Activated CD4-positive, alpha-beta T cell treated with anti-CD3 and anti-CD28 coated beads, Interleukin-10, Interleukin-2, amounts not matched to agents 100 ng/mL and 50 ng/mL, durations not matched to agents 16 hours and 8 hours (primary cell): Measurements from ENCODE around the gene CHKB.
"Not testable (repeated sequence)": the region's sequence is repeated elsewhere in the genome, so short reads cannot be mapped to it uniquely, and the experiment has no call there.

Experiments
- DNase-seq: peaks from one replicate; pipeline ENCODE4 v3.0.0-alpha.2; 2020

CHKB gene

GRCh38 chr22:50546326-50547262 is 36.1 kb downstream of the CHKB start:
- DNase-seq, result no peak

- DNase-seq, result peak; percentile 68
Measured at GRCh38 chr22:50545522-50546325, 36.9 kb downstream of the CHKB start, which contains the start of gene KLHDC7B. KLHDC7B (plus strand) TSS chr22:50545899; CDS start chr22:50546244, 345 bp downstream.

GRCh38 chr22:50544746-50545253 is 37.8 kb downstream of the CHKB start:
- DNase-seq, result peak; percentile 68

GRCh38 chr22:50544078-50544745 is 38.4 kb downstream of the CHKB start:
- peak; percentile 93 for DNase-seq

GRCh38 chr22:50542416-50542927 is 40.2 kb downstream of the CHKB start:
- DNase-seq, result peak; percentile 90

GRCh38 chr22:50541667-50542026 is 41.0 kb downstream of the CHKB start:
- peak; percentile 93 for DNase-seq

- DNase-seq, result no peak
Measured at GRCh38 chr22:50540381-50540780, 42.3 kb downstream of the CHKB start.

- DNase-seq, result no peak
Measured at GRCh38 chr22:50537765-50538164, 44.9 kb downstream of the CHKB start.

- no peak for DNase-seq
Measured at GRCh38 chr22:50536226-50536625, 46.4 kb downstream of the CHKB start.

GRCh38 chr22:50535113-50535512 is 47.5 kb downstream of the CHKB start:
- DNase-seq, result no peak

- DNase-seq, result not testable (repeated sequence)
Measured at GRCh38 chr22:50533856-50534711, 48.6 kb downstream of the CHKB start.

GRCh38 chr22:50532824-50533796 is 49.5 kb downstream of the CHKB start:
- DNase-seq, result no peak

GRCh38 chr22:50531962-50532674 is 50.5 kb downstream of the CHKB start:
- DNase-seq, result peak; percentile 42

GRCh38 chr22:50531546-50531961 is 51.1 kb downstream of the CHKB start:
- DNase-seq, result peak; percentile 84

- peak; percentile 94 for DNase-seq
Measured at GRCh38 chr22:50530877-50531545, 51.6 kb downstream of the CHKB start.

GRCh38 chr22:50530580-50530876 is 52.1 kb downstream of the CHKB start:
- no peak for DNase-seq

GRCh38 chr22:50529897-50530579 is 52.6 kb downstream of the CHKB start, which contains the start of gene TYMP:
TYMP (minus strand) TSS chr22:50530012; CDS start chr22:50529709, 303 bp downstream.
- peak; percentile 87 for DNase-seq

- no peak for DNase-seq
Measured at GRCh38 chr22:50529416-50529896, 53.2 kb downstream of the CHKB start.
